ENCODE data around the gene PTGES3L. TPM values are rescaled to one million over a fixed set of nuclear protein-coding genes. Genes with fewer than 3 reads are reported as not detected.

PTGES3L gene
- 2.5 TPM for polyA plus RNA-seq (2012; ENCODE audit: insufficient read depth, insufficient read length, low read depth)

- TF ChIP-seq CTCF (IDR thresholded peaks at IDR 0.05; ENCODE audit: low read depth, low read length), result no peak
- Histone ChIP-seq H3K4me3 (ENCODE audit: low read depth, low read length) (peak within 1 kb of the TSS; percentile 92), H3K4me1 (peaks cover 5% of the 10 kb centered on the region; the same call in 1 of the 2 replicates), H3K9me3 (no peaks in the 10 kb centered on the region), H3K27me3 (no peaks in the 10 kb centered on the region), H3K36me3 (no peaks in the 10 kb centered on the region; the same call in 1 of the 2 replicates)
- peak; percentile 89 for DNase-seq
Measured at GRCh38 chr17:42979511-42980273, at the start of gene PTGES3L. PTGES3L (minus strand) TSS chr17:42980080; CDS start chr17:42980053, 27 bp downstream.

GRCh38 chr17:43028221-43028861 is 48.5 kb upstream of the PTGES3L start:
- Histone ChIP-seq H3K4me3 (ENCODE audit: low read depth, low read length) (no peak overlapping the region), H3K9me3 (no peaks in the 10 kb centered on the region), H3K36me3 (no peaks in the 10 kb centered on the region; the same call in 1 of the 2 replicates), H3K27me3 (no peaks in the 10 kb centered on the region), H3K4me1 (peaks cover 8% of the 10 kb centered on the region)
- TF ChIP-seq CTCF (IDR thresholded peaks at IDR 0.05; ENCODE audit: low read depth, low read length), result no peak
- DNase-seq, result no peak

GRCh38 chr17:43027091-43028032 is 47.5 kb upstream of the PTGES3L start:
- H3K9me3 ChIP-seq, result no peaks in the 10 kb centered on the region
- TF ChIP-seq CTCF (IDR thresholded peaks at IDR 0.05; ENCODE audit: low read depth, low read length), result no peak
- H3K4me1 ChIP-seq, result peaks cover 6% of the 10 kb centered on the region
- H3K4me3 ChIP-seq (ENCODE audit: low read depth, low read length), result no peak overlapping the region
- H3K27me3 ChIP-seq, result no peaks in the 10 kb centered on the region
- no peaks in the 10 kb centered on the region for H3K36me3 ChIP-seq
- DNase-seq, result no peak

GRCh38 chr17:43026595-43026994 is 46.7 kb upstream of the PTGES3L start:
- DNase-seq, result no peak
- TF ChIP-seq CTCF (IDR thresholded peaks at IDR 0.05; ENCODE audit: low read depth, low read length), result no peak
- H3K36me3 ChIP-seq, result no peaks in the 10 kb centered on the region
- peaks cover 6% of the 10 kb centered on the region for H3K4me1 ChIP-seq
- H3K9me3 ChIP-seq, result no peaks in the 10 kb centered on the region
- no peaks in the 10 kb centered on the region for H3K27me3 ChIP-seq
- no peak overlapping the region for H3K4me3 ChIP-seq (ENCODE audit: low read depth, low read length)

GRCh38 chr17:43025766-43026537 is 46.1 kb upstream of the PTGES3L start:
- H3K9me3 ChIP-seq, result no peaks in the 10 kb centered on the region
- DNase-seq, result no peak
- peaks cover 9% of the 10 kb centered on the region for H3K4me1 ChIP-seq
- peak overlapping the region; percentile 87; the same call in 1 of the 2 replicates for H3K4me3 ChIP-seq (ENCODE audit: low read depth, low read length)
- no peaks in the 10 kb centered on the region for H3K36me3 ChIP-seq
- no peaks in the 10 kb centered on the region for H3K27me3 ChIP-seq
- no peak for TF ChIP-seq CTCF (IDR thresholded peaks at IDR 0.05; ENCODE audit: low read depth, low read length)
